Measurements from ENCODE around the gene PRKD3.

- TF ChIP-seq POLR2A (IDR thresholded peaks at IDR 0.05): no peak
- no peak for TF ChIP-seq CTCF (IDR thresholded peaks at IDR 0.05)
- TF ChIP-seq EP300 (IDR thresholded peaks at IDR 0.05): no peak
- TF ChIP-seq POLR2AphosphoS5 (IDR thresholded peaks at IDR 0.05): no peak
Observed at GRCh38 chr2:37318401-37318800, 6.2 kb downstream of the PRKD3 start.
